HG02943 (cell line): ENCODE measurements around the gene CHD9.
"Not testable (repeated sequence)": the region's sequence is repeated elsewhere in the genome, so short reads cannot be mapped to it uniquely, and the experiment has no call there.

Experiments used
- ATAC-seq: cut with Tn5 transposase; IDR thresholded peaks from one replicate; pipeline ENCODE4 v1.9.1; 2021; ENCODE audit warnings: mild to moderate bottlenecking, low read depth, moderate library complexity; ENCODE audit not compliant: unreplicated experiment

Gene CHD9

GRCh38 chr16:53130159-53131049 lies 75.6 kb downstream of the CHD9 start:
- ATAC-seq, result peak; percentile 86

GRCh38 chr16:53131050-53131362 lies 76.2 kb downstream of the CHD9 start:
- peak; percentile 0 for ATAC-seq

GRCh38 chr16:53131363-53132071 lies 76.7 kb downstream of the CHD9 start:
- ATAC-seq, result peak; percentile 10

- no peak for ATAC-seq
Measured at GRCh38 chr16:53132406-53132805, 77.6 kb downstream of the CHD9 start.

GRCh38 chr16:53135329-53135728 lies 80.5 kb downstream of the CHD9 start:
- ATAC-seq, result no peak

- ATAC-seq, result no peak
Measured at GRCh38 chr16:53142823-53143568, 88.2 kb downstream of the CHD9 start.

- ATAC-seq, result no peak
Measured at GRCh38 chr16:53147500-53148065, 92.8 kb downstream of the CHD9 start.

GRCh38 chr16:53150769-53151168 lies 96.0 kb downstream of the CHD9 start:
- no peak for ATAC-seq

- ATAC-seq, result no peak
Measured at GRCh38 chr16:53152329-53152728, 97.5 kb downstream of the CHD9 start.

GRCh38 chr16:53153130-53153529 lies 98.3 kb downstream of the CHD9 start:
- no peak for ATAC-seq

- ATAC-seq, result no peak
Measured at GRCh38 chr16:53154513-53154912, 99.7 kb downstream of the CHD9 start.

GRCh38 chr16:53156516-53156915 lies 101.7 kb downstream of the CHD9 start:
- no peak for ATAC-seq

GRCh38 chr16:53159781-53160436 lies 105.1 kb downstream of the CHD9 start:
- no peak for ATAC-seq

- no peak for ATAC-seq
Measured at GRCh38 chr16:53166099-53166498, 111.3 kb downstream of the CHD9 start.

- no peak for ATAC-seq
Measured at GRCh38 chr16:53168744-53169143, 114.0 kb downstream of the CHD9 start.

- ATAC-seq, result no peak
Measured at GRCh38 chr16:53172517-53172916, 117.7 kb downstream of the CHD9 start.

- no peak for ATAC-seq
Measured at GRCh38 chr16:53175118-53175517, 120.3 kb downstream of the CHD9 start.

GRCh38 chr16:53176434-53176833 lies 121.6 kb downstream of the CHD9 start:
- no peak for ATAC-seq

GRCh38 chr16:53183442-53183841 lies 128.7 kb downstream of the CHD9 start:
- ATAC-seq, result no peak

- ATAC-seq, result not testable (repeated sequence)
Measured at GRCh38 chr16:53185741-53186140, 130.9 kb downstream of the CHD9 start.
